Suprapubic skin (tissue), 4 donors: ENCODE data around the gene CTSV.

ENCODE experiments used
- CTCF ChIP-seq, 2 donors: fragments of 200-600 bp in 1 of 2; fragments of 450-650 bp in 1 of 2; sonication (generic) in 1 of 2; IDR thresholded peaks; one replicate each; pipeline ENCODE4 v1.5.1; 2016 to 2019; ENCODE audit warnings: antibody characterized with exemption in 2 of 2, mild to moderate bottlenecking in 1 of 2, moderate library complexity in 1 of 2
- EP300 ChIP-seq: sonication (generic); formaldehyde crosslinking; IDR thresholded peaks from one replicate; pipeline ENCODE4 v1.6.1; 2017; ENCODE audit warnings: antibody characterized with exemption
- POLR2A ChIP-seq, 2 donors: fragments of 450-650 bp; IDR thresholded peaks; one replicate each; pipeline ENCODE4 v1.6.1; 2017; ENCODE audit warnings: antibody characterized with exemption in 2 of 2, mild to moderate bottlenecking in 2 of 2, moderate library complexity in 2 of 2
- POLR2AphosphoS5 ChIP-seq, 3 donors: sonication (generic); formaldehyde crosslinking; IDR thresholded peaks; one replicate each; pipeline ENCODE4 v1.6.1; 2017; ENCODE audit warnings: antibody characterized with exemption in 3 of 3

- TF ChIP-seq CTCF (IDR thresholded peaks at IDR 0.05) (no peak), POLR2A (IDR thresholded peaks at IDR 0.05) (no peak), EP300 (no peak), POLR2AphosphoS5 (IDR thresholded peaks at IDR 0.05) (no peak)
These were observed 33.4 kb upstream of the CTSV start for GRCh38 chr9:97072285-97072776.
